Measurements from ENCODE around the gene EPN2. TPM values are rescaled to one million over a fixed set of nuclear protein-coding genes. Genes with fewer than 3 reads are reported as not detected.

Gene EPN2
- total RNA-seq, 4 donors from 2014 or later: 26.5 to 49.2 (median 38.9) TPM

DNA sequence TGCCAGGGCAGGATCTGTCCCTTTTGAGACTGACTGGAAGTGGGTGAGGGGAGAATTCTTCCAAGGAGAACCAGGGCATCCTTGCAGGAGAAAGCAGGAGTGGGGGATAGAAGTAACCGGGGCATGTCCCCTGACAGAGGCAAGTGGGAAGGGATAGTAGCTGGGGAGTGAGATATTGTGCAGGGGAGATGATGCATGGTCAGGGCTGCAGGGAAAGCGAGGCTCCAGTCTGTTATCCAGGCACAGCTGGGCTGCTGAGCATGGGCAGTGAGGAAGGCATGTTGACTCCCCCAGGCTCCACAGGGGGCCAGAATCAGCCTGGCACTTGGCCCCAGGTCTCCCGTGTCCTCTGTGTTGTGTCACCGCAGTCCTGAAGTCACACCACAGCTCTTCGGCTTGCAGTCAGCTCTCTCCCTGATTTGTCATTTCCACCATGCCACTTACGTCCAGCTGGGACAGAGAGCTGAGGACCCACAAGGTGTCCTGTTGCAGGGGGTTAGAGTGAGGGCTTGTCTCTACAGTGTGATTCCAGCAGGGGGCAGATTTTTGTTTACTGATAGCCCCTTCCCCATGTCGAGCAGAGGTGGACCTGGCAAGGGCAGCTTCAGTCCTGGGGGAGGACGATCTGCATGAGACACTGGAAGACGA, 84.4 kb downstream of the EPN2 start:
- intact Hi-C loops (cut with DNase I): no loop called here
- peaks cover 0 to 41% (median 28%) of the 10 kb centered on the region in 4 donors for H3K36me3 ChIP-seq
- DNase-seq (ENCODE audit: extremely low spot score): no peak
- no peak overlapping the region for H3K27ac ChIP-seq (replicated peaks in 1 of 4)
- TF ChIP-seq POLR2AphosphoS5 (IDR thresholded peaks at IDR 0.05): no peak
- no peak for TF ChIP-seq POLR2A (IDR thresholded peaks at IDR 0.05; ENCODE audit: low read depth)
- TF ChIP-seq, protein P1, sequence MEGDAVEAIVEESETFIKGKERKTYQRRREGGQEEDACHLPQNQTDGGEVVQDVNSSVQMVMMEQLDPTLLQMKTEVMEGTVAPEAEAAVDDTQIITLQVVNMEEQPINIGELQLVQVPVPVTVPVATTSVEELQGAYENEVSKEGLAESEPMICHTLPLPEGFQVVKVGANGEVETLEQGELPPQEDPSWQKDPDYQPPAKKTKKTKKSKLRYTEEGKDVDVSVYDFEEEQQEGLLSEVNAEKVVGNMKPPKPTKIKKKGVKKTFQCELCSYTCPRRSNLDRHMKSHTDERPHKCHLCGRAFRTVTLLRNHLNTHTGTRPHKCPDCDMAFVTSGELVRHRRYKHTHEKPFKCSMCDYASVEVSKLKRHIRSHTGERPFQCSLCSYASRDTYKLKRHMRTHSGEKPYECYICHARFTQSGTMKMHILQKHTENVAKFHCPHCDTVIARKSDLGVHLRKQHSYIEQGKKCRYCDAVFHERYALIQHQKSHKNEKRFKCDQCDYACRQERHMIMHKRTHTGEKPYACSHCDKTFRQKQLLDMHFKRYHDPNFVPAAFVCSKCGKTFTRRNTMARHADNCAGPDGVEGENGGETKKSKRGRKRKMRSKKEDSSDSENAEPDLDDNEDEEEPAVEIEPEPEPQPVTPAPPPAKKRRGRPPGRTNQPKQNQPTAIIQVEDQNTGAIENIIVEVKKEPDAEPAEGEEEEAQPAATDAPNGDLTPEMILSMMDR (IDR thresholded peaks at IDR 0.05): no peak
- no peak for TF ChIP-seq EP300 (IDR thresholded peaks at IDR 0.05)
- WGBS: 84% methylated on average over 5 of the region's 9 CpGs
- H3K4me1 ChIP-seq: peaks cover 12 to 21% (median 15%) of the 10 kb centered on the region in 4 donors
- no peaks in the 10 kb centered on the region for H3K27me3 ChIP-seq
- H3K4me3 ChIP-seq: no peak overlapping the region
- H3K9me3 ChIP-seq: no peaks in the 10 kb centered on the region

DNA sequence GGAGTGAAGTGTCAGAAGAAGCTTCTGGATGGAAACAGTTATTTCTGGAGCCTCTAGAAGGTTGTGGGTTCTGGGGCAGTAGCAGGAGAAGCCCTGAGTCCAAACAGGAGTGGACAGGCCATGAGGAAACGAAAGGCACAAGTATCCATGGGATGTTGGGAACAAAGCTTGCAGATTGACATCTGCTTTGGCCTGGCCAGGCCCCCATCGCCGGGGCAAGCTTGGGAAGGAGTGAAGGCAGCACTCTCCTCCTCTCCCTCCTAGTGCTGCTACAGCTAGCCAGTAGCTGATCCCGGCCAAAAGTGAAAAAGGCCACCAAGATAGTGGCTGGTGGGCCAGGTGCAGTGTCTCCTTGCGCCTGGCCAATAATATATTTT, 85.0 kb downstream of the EPN2 start:
- intact Hi-C loops (cut with DNase I): no loop called here
- no peak overlapping the region for H3K27ac ChIP-seq (replicated peaks in 1 of 4)

GRCh38 chr17:19322861-19323260, 85.7 kb downstream of the EPN2 start:
- intact Hi-C loops (cut with DNase I): no loop called here
- peaks cover 0 to 9% (median 2%) of the 10 kb centered on the region in 4 donors for H3K4me1 ChIP-seq
- no peaks in the 10 kb centered on the region for H3K9me3 ChIP-seq
- no peak overlapping the region for H3K27ac ChIP-seq (replicated peaks in 1 of 4)
- DNase-seq (ENCODE audit: extremely low spot score): no peak
- 90% methylated on average over 1 of the region's 1 CpG for WGBS
- H3K27me3 ChIP-seq: no peaks in the 10 kb centered on the region
- no peak overlapping the region for H3K4me3 ChIP-seq
- H3K36me3 ChIP-seq: peaks cover 0 to 53% (median 29%) of the 10 kb centered on the region in 4 donors
- TF ChIP-seq POLR2AphosphoS5 (IDR thresholded peaks at IDR 0.05): no peak
- TF ChIP-seq POLR2A (IDR thresholded peaks at IDR 0.05; ENCODE audit: low read depth): no peak
- no peak for TF ChIP-seq EP300 (IDR thresholded peaks at IDR 0.05)
- TF ChIP-seq, protein P1 (IDR thresholded peaks at IDR 0.05): no peak

More for the DNA sequence above, 85.0 kb downstream of the EPN2 start:
- 93% methylated on average over 5 of the region's 5 CpGs for WGBS
- TF ChIP-seq EP300 (IDR thresholded peaks at IDR 0.05) (no peak), POLR2AphosphoS5 (IDR thresholded peaks at IDR 0.05) (no peak), POLR2A (IDR thresholded peaks at IDR 0.05; ENCODE audit: low read depth) (no peak)
- TF ChIP-seq, protein P1 (IDR thresholded peaks at IDR 0.05): no peak
- H3K27me3 ChIP-seq: no peaks in the 10 kb centered on the region
- no peak for DNase-seq (ENCODE audit: extremely low spot score)
- no peak overlapping the region for H3K4me3 ChIP-seq
- H3K9me3 ChIP-seq: no peaks in the 10 kb centered on the region
- H3K36me3 ChIP-seq: peaks cover 0 to 46% (median 28%) of the 10 kb centered on the region in 4 donors
- H3K4me1 ChIP-seq: peaks cover 7 to 16% (median 10%) of the 10 kb centered on the region in 4 donors

GRCh38 chr17:19325542-19325941, 88.4 kb downstream of the EPN2 start:
- Histone ChIP-seq H3K4me3 (no peak overlapping the region), H3K9me3 (no peaks in the 10 kb centered on the region), H3K4me1 (peaks cover 0 to 4% (median 0%) of the 10 kb centered on the region in 4 donors), H3K36me3 (peaks cover 0 to 64% (median 48%) of the 10 kb centered on the region in 4 donors), H3K27ac (replicated peaks in 1 of 4) (no peak overlapping the region), H3K27me3 (no peaks in the 10 kb centered on the region)
- DNase-seq (ENCODE audit: extremely low spot score): no peak
- no peak for TF ChIP-seq EP300 (IDR thresholded peaks at IDR 0.05)
- TF ChIP-seq, protein P1 (IDR thresholded peaks at IDR 0.05): no peak
- TF ChIP-seq POLR2AphosphoS5 (IDR thresholded peaks at IDR 0.05): no peak
- no peak for TF ChIP-seq POLR2A (IDR thresholded peaks at IDR 0.05; ENCODE audit: low read depth)
- intact Hi-C loops (cut with DNase I): no loop called here

All from esophagus muscularis mucosa (tissue), 4 donors.